HL-60 (cell line): Measurements from ENCODE around the gene RITA1.

ENCODE experiments used
- GABPA ChIP-seq: IDR thresholded peaks from 2 replicates; pipeline ENCODE4 v1.6.1; 2012; ENCODE audit warnings: low read depth
- POLR2AphosphoS5 ChIP-seq: IDR thresholded peaks from 2 replicates; pipeline ENCODE4 v1.6.1; 2012; ENCODE audit warnings: low read depth
- TF ChIP-seq, protein P1 (sequence below): IDR thresholded peaks from 2 replicates; pipeline ENCODE4 v1.6.1; 2012; ENCODE audit warnings: low read depth; ENCODE audit not compliant: insufficient replicate concordance
- TF ChIP-seq, protein P2 (sequence below): IDR thresholded peaks from one replicate; pipeline ENCODE4 v1.5.1; 2011; ENCODE audit warnings: low read length, control low read depth, inconsistent platforms; ENCODE audit not compliant: insufficient read depth

DNA sequence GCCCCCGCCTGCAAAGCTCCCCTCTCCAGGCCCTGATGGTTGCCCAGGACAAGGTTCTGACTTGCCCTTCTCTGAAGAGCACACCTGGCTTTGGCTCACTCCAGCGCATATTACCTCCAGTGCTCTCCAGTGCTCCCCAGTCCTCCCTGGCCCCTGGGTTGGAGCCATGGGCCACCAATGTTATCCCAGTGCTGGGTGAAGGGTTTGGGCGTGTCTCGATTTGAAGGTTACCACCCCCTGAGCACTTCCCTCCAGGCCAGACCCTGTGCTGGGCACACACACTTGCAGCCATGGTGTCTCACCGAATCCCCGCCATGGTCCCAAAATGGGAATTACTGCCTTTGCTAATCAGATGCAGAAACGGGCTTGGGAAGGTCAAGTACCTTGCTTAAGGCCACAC lies 11.1 kb downstream of the RITA1 start:
- TF ChIP-seq, protein P1, sequence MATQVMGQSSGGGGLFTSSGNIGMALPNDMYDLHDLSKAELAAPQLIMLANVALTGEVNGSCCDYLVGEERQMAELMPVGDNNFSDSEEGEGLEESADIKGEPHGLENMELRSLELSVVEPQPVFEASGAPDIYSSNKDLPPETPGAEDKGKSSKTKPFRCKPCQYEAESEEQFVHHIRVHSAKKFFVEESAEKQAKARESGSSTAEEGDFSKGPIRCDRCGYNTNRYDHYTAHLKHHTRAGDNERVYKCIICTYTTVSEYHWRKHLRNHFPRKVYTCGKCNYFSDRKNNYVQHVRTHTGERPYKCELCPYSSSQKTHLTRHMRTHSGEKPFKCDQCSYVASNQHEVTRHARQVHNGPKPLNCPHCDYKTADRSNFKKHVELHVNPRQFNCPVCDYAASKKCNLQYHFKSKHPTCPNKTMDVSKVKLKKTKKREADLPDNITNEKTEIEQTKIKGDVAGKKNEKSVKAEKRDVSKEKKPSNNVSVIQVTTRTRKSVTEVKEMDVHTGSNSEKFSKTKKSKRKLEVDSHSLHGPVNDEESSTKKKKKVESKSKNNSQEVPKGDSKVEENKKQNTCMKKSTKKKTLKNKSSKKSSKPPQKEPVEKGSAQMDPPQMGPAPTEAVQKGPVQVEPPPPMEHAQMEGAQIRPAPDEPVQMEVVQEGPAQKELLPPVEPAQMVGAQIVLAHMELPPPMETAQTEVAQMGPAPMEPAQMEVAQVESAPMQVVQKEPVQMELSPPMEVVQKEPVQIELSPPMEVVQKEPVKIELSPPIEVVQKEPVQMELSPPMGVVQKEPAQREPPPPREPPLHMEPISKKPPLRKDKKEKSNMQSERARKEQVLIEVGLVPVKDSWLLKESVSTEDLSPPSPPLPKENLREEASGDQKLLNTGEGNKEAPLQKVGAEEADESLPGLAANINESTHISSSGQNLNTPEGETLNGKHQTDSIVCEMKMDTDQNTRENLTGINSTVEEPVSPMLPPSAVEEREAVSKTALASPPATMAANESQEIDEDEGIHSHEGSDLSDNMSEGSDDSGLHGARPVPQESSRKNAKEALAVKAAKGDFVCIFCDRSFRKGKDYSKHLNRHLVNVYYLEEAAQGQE: no peak
- TF ChIP-seq, protein P2, sequence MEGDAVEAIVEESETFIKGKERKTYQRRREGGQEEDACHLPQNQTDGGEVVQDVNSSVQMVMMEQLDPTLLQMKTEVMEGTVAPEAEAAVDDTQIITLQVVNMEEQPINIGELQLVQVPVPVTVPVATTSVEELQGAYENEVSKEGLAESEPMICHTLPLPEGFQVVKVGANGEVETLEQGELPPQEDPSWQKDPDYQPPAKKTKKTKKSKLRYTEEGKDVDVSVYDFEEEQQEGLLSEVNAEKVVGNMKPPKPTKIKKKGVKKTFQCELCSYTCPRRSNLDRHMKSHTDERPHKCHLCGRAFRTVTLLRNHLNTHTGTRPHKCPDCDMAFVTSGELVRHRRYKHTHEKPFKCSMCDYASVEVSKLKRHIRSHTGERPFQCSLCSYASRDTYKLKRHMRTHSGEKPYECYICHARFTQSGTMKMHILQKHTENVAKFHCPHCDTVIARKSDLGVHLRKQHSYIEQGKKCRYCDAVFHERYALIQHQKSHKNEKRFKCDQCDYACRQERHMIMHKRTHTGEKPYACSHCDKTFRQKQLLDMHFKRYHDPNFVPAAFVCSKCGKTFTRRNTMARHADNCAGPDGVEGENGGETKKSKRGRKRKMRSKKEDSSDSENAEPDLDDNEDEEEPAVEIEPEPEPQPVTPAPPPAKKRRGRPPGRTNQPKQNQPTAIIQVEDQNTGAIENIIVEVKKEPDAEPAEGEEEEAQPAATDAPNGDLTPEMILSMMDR: no peak
- TF ChIP-seq POLR2AphosphoS5: no peak
- TF ChIP-seq GABPA: no peak
